GM19452 (cell line): ENCODE data around the gene ABCC4.

ENCODE experiments used
- ATAC-seq: cut with Tn5 transposase; IDR thresholded peaks from one replicate; pipeline ENCODE4 v1.9.1; 2021; ENCODE audit not compliant: unreplicated experiment

Gene ABCC4

GRCh38 chr13:95233026-95233635 is 68.1 kb downstream of the ABCC4 start:
- no peak for ATAC-seq

DNA sequence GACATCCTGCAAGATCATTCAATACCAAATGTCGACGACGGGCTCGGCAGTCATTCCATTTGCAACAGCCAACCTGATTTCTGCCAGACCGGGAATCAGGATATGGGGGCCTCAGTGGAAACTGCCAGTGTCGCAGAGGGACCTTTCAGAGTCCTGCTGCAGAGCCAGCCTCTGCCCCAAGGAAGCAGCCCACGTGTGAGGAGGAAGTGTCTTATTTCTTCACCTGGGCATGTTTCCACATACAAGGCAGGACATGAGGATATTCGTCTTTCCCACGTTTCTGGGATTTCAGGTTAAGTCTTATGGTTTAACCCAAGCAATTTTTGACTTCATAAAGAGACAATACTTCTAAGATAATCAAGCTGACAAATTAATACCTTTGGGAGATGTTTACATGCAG is 69.9 kb downstream of the ABCC4 start:
- no peak for ATAC-seq

- ATAC-seq = no peak
These were observed 71.4 kb downstream of the ABCC4 start for GRCh38 chr13:95229855-95230254.

- no peak for ATAC-seq
These were observed 73.1 kb downstream of the ABCC4 start for GRCh38 chr13:95228130-95228529.

- ATAC-seq = peak; percentile 87
These were observed 74.1 kb downstream of the ABCC4 start for GRCh38 chr13:95226932-95227695.

- ATAC-seq = peak; percentile 8
These were observed 74.8 kb downstream of the ABCC4 start for GRCh38 chr13:95226476-95226875.

DNA sequence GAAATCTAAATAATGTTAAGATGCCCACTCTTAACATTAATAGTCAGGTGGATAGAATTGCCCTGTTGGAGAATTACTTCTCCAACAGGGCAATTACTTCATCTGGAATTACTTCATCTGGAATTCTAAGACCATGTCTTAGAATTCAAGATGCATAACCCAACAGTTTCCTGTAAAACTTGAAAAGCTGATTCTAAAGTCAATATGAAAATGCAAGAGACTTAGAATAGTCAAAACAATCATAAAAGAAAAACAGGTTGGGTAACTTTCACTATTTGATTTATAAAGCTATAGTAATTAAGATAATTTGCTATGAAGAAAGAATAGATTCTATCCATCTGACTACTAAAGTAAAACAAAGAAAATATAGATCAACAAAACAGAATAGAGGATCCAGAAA is 75.2 kb downstream of the ABCC4 start:
- no peak for ATAC-seq

- ATAC-seq = no peak
These were observed 77.2 kb downstream of the ABCC4 start for GRCh38 chr13:95224064-95224463.

- ATAC-seq = no peak
These were observed 78.6 kb downstream of the ABCC4 start for GRCh38 chr13:95222733-95223018.

- ATAC-seq = peak; percentile 52
These were observed 79.1 kb downstream of the ABCC4 start for GRCh38 chr13:95221971-95222732.

GRCh38 chr13:95220611-95221010 is 80.6 kb downstream of the ABCC4 start:
- ATAC-seq = no peak

- no peak for ATAC-seq
These were observed 83.1 kb downstream of the ABCC4 start for GRCh38 chr13:95217920-95218830.

DNA sequence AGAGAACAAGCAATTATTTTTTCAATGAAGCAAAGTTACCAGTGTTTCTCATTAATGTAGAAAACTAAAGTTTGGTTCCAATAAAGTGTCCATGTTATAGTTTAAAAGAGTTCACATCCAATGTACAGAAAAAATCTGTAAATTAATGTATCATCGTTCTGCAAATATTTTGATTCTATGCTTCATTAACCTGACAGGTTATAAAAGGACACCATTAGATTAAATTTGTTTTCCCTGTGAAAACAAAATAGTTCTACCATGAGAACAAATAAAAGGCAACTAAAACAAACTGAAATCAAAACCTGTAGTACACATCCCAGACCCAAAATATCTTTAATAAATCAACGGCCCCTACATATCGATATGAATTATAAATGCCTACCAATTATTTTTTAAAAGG is 85.1 kb downstream of the ABCC4 start:
- ATAC-seq = no peak

- no peak for ATAC-seq
These were observed 88.0 kb downstream of the ABCC4 start for GRCh38 chr13:95212983-95213850.

- ATAC-seq = no peak
These were observed 92.1 kb downstream of the ABCC4 start for GRCh38 chr13:95209109-95209508.

- ATAC-seq = peak; percentile 84
These were observed 93.4 kb downstream of the ABCC4 start for GRCh38 chr13:95207769-95208366.

DNA sequence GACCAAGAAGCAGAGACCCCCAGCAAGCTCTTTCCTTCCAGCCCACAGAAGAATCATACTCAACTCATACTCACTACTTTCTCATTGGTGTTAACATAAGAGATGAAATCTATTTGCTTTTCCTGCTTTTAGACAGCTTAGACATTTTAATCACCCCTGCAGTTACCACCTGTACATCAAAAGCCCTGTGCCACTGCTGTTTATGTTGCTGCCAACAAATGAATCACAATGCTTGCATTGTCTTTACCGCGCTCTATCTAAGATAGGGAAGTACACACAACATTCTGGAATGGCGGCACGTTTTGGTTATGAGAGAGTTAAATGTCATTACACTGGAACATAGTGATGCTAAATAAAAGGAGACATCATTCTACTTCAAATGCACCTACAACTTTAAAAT is 95.1 kb downstream of the ABCC4 start:
- no peak for ATAC-seq

DNA sequence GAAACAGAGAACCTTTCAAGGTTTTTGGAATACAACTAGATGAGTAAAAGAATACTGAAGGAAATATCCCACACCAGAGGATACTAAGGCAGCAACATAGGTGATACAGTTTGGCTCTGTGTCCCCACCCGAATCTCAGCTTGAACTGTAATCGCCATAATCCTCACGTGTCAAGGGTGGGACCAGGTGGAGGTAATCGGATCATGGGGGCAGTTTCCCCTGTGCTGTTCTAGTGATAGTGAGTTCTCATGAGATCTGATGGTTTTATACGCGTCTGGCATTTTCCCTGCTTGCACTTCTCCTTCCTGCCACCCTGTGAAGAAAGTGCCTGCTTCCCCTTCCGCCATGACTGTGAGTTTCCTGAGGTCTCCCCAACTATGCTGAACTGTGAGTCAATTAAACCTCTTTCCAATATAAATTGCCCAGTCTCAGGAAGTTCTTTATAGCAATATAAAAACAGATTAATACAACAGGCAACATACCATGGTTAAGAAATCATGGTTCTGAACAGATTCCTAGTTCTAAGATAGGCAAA is 97.0 kb downstream of the ABCC4 start:
- no peak for ATAC-seq

- ATAC-seq = no peak
These were observed 99.2 kb downstream of the ABCC4 start for GRCh38 chr13:95201814-95202651.
